AG09319 (cell line): ENCODE measurements around the gene USP48.

ENCODE experiments used
- DNase-seq: peaks from one replicate; pipeline ENCODE4 v3.0.0-alpha.2; 2010; ENCODE audit warnings: low read depth; ENCODE audit errors: extremely low read depth
- TF ChIP-seq, protein P1 (sequence below): IDR thresholded peaks from 2 replicates; pipeline ENCODE4 v1.5.1; 2011; ENCODE audit warnings: low read depth, mild to moderate bottlenecking, inconsistent platforms, low read length, moderate library complexity

Gene USP48

DNA sequence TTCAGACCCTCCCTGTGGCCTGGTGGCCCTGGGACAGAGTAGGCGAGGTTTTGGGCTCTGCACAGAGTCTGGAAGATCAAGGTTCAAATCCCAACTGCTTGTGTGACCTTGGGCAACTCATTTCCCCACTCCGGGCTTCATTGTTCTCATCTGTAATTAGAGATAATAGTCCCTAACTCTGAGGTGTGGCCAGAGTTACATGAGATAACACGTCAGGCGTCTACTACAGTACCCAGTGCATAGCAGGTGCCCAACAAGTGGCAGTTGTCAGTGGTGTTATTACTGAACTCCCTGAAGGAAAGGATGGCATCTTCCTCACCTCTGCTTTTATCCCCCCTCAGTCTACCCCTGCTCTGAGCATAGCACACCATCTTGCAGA is 134.6 kb downstream of the USP48 start:
- TF ChIP-seq, protein P1, sequence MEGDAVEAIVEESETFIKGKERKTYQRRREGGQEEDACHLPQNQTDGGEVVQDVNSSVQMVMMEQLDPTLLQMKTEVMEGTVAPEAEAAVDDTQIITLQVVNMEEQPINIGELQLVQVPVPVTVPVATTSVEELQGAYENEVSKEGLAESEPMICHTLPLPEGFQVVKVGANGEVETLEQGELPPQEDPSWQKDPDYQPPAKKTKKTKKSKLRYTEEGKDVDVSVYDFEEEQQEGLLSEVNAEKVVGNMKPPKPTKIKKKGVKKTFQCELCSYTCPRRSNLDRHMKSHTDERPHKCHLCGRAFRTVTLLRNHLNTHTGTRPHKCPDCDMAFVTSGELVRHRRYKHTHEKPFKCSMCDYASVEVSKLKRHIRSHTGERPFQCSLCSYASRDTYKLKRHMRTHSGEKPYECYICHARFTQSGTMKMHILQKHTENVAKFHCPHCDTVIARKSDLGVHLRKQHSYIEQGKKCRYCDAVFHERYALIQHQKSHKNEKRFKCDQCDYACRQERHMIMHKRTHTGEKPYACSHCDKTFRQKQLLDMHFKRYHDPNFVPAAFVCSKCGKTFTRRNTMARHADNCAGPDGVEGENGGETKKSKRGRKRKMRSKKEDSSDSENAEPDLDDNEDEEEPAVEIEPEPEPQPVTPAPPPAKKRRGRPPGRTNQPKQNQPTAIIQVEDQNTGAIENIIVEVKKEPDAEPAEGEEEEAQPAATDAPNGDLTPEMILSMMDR = no peak
- DNase-seq = no peak

DNA sequence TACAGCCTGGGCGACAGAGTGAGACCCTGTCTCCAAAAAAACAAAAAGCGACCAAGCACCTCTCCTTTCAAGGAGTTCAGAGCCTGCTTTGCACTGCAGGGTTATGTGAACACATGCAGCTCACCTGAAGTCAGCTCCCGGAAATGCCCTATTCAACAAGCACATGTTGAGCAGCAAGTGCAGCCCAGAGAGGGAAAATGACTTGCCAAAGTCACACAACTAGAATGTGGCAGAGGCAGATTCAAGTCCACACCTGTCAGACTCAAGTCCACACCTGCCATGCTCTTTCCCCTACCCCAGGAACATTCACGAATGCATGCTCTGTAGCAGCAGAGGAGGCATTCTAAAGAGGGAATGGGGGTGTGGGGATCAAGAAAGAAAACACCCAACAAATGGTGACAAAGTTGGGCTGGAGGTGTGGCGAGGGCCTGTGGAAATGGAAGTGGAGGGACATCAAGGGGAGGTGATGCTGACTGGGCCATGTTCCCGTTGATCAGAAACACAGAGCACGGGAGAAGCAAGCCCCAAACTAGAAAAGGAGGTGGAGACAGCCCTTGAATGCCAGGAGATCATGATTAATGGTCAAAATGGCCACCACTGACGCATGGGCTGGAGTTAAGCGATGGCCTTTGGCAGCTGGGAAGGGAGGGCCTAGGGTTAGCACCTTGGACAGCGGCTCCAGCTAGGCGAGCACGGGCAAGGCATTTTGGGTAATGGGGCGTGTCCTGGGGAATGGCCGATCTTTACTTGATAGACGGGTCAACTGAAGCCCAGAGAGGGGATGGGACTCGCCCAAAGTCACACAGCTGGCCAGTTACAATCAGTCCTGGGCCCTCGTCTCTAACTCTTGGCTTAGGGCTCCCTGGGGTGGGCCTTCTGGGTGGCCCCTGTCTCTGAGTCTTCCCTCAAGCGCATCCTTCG is 135.3 kb downstream of the USP48 start:
- TF ChIP-seq, protein P1 = no peak
- no peak for DNase-seq

DNA sequence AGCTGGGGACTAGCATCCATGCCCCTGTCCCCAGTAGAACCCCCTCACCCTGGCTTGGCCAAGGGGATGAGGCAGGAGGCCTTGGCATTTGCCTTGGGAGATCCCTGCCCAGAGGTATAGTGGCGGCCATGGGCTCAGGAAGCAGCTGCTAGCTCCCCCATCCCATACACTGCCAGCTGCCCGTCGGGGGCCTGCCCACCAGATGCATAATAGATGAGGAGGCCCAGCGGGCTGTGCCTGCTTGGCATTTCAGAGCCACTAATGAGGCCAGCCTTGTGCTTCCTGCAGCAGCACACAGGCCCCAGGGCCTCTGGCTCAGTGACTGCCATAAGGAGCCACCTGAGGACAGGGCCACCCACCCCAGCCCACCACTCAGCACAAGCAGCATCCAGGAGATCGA is 137.4 kb downstream of the USP48 start:
- TF ChIP-seq, protein P1 = no peak
- DNase-seq = no peak

DNA sequence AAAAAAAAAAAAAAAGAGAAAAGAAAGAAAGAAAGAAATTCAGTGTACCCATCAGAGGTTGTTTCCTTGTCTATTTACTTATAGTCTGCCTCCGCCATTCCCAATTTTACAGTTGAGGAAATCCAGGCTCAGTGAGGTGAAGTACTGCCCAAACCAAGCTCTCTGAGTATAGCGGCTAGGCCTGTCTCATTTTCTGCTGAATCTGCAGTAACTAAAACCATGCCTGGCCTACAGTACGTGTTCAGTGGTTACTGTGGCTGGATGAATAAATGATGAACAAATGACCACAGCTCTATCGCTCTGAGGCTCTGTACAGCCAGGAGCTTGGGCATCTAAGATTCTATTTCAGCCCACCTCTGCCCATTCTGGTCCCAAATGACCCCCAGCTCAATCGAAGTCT is 138.0 kb downstream of the USP48 start:
- TF ChIP-seq, protein P1 = no peak
- DNase-seq = no peak

DNA sequence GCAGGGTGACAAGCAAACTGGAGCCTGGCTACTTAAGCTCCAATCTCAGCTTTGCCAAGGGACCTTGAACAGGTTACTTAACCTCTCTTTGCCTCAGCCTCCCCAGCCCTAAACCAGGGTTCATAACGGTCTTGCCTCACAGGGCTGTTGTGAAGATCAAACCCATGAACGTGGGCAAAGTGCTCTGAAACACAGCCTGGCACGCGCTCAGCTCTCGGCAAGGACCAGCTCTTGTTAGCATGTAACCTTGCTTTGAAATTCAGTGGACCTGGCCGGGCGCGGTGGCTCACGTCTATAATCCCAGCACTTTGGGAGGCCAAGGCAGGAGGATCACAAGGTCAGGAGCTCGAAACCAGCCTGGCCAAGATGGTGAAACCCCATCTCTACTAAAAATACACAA is 138.6 kb downstream of the USP48 start:
- TF ChIP-seq, protein P1 = no peak

DNA sequence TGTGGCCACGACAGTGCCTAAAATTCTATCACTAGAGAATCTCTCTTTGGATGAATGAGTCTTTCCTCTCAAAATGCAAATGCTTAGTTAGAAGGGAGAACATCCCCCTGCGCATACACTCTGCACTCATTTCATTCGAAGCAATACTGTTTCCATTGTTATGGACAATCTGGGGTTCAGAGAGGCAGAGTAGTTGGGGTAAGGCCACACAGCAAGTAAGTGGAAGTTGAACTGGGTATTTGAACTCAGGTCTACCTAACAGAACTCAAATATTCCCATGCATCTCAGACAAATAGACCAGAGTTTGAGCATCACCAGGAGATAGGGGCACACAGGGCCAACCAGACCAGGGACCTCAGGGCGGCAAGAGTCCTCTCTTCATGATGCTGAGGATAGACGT is 139.3 kb downstream of the USP48 start:
- no peak for DNase-seq
- TF ChIP-seq, protein P1 = no peak

More for the DNA sequence above, 138.6 kb downstream of the USP48 start:
- DNase-seq = no peak

DNA sequence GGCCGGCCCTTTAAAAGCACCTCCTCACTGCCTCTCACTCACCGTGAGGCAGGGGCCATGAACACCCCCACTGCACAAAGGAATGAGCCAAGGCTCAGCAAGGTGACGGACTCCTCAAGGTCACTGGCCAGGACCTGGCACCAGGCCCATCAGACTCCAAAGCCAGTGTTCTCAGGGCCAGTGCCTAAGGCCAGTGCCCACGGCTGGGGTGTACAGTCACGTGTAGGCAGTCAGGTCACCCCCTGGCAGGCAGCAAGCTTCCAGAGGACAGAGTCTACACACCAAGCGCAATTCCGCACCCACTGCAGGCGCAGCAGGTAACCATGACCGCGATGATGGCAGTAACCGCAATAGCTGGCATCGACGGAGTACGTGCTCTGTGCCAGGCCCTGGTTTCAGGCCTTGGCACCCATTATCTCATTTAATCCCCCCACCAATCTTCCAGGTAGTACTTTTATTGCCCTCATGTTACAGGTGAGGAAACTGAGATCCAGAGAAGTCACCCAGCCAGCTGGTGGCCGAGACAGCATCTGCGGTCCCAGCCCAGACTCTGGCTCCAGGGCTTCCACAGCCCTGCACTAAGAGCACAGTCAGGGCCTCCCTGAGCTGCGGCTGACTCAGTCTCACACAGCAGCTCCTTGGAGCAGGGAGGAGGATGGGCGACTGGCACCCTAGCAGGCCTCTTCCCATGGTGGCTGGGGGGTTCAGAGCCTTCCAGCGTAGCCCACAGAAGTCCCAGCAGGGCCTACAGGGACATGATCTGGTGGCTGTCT is 140.8 kb downstream of the USP48 start:
- TF ChIP-seq, protein P1 = no peak
- no peak for DNase-seq
